Transverse colon (tissue), 4 donors: ENCODE results near the gene GNB1.
"Not testable (repeated sequence)": the region's sequence is repeated elsewhere in the genome, so short reads cannot be mapped to it uniquely, and the experiment has no call there.

Source experiments
- POLR2AphosphoS5 ChIP-seq, 3 donors: sonication (generic); formaldehyde crosslinking; IDR thresholded peaks; one replicate each; pipeline ENCODE4 v1.6.1; 2016; ENCODE audit warnings: antibody characterized with exemption in 3 of 3
- TF ChIP-seq, protein P1 (sequence below), 5 experiments: fragments of 200-600 bp in 3 of 5; fragments of 450-650 bp in 2 of 5; sonication (generic) in 3 of 5; IDR thresholded peaks; 1 replicate in 2 of 5; 2 replicates in 3 of 5; pipeline ENCODE4 v1.5.1; 2016 to 2017; ENCODE audit warnings: antibody characterized with exemption in 5 of 5, inconsistent platforms in 3 of 5, mild to moderate bottlenecking in 2 of 5, moderate library complexity in 1 of 5

DNA sequence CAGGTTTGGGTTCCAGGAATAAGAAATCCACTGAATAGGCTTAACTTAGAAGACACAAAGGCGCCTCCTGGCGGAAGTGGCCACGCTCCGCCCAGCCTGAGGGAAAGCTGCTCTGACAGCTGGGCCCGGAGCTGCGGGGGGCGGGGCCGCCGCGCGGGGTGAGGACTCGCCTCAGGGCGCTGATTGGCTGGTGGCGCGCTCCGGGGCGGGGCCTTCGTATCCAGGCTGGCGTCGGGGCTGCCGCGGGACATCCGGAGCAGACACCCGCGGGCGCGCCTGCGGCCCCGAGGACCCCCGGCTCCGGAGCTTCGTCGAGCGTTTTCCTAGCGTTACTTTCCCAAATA lies 144.3 kb downstream of the GNB1 start:
- TF ChIP-seq, protein P1, sequence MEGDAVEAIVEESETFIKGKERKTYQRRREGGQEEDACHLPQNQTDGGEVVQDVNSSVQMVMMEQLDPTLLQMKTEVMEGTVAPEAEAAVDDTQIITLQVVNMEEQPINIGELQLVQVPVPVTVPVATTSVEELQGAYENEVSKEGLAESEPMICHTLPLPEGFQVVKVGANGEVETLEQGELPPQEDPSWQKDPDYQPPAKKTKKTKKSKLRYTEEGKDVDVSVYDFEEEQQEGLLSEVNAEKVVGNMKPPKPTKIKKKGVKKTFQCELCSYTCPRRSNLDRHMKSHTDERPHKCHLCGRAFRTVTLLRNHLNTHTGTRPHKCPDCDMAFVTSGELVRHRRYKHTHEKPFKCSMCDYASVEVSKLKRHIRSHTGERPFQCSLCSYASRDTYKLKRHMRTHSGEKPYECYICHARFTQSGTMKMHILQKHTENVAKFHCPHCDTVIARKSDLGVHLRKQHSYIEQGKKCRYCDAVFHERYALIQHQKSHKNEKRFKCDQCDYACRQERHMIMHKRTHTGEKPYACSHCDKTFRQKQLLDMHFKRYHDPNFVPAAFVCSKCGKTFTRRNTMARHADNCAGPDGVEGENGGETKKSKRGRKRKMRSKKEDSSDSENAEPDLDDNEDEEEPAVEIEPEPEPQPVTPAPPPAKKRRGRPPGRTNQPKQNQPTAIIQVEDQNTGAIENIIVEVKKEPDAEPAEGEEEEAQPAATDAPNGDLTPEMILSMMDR (IDR thresholded peaks at IDR 0.05) = not testable (repeated sequence)
- TF ChIP-seq POLR2AphosphoS5 (IDR thresholded peaks at IDR 0.05) = not testable (repeated sequence)
